IMR-90 (cell line): ENCODE measurements around the gene JMJD8. TPM values are rescaled to one million over a fixed set of nuclear protein-coding genes. Genes with fewer than 3 reads are reported as not detected.

Source experiments
- ATAC-seq: fragments of 200-7000 bp; cut with Tn5 transposase; 2 replicates; pipeline ENCODE4 v1.9.1; 2020; ENCODE audit warnings: low read depth, mild to moderate bottlenecking, moderate library complexity
- BruUV-seq: library from RNA; stranded (reverse); fragments of 400-500 nt; replicated peaks from 2 replicates; lab custom pipeline; 2021; lab: Mats Ljungman, UMichigan
- CTCF ChIA-PET: fragments of 300-600 bp; formaldehyde crosslinking; extraction: SDS; loops from one replicate; lab custom pipeline; 2021; ENCODE audit warnings: antibody characterized with exemption; lab: Yijun Ruan, JAX
- POLR2A ChIA-PET: fragments of 300-600 bp; sonication (Branson Sonifier 250); formaldehyde crosslinking; loops from one replicate; lab custom pipeline; 2022; ENCODE audit warnings: antibody characterized with exemption; ENCODE audit not compliant: unreplicated experiment; lab: Charles Lee
- DNase-seq: peaks from one replicate; pipeline ENCODE4 v3.0.0; 2013
- H2AFZ ChIP-seq: replicated peaks from 2 replicates; pipeline ENCODE3; 2013; ENCODE audit warnings: low read length, mild to moderate bottlenecking; ENCODE audit not compliant: poor library complexity
- H2AK5ac ChIP-seq: 2 replicates; pipeline ENCODE4 v1.6.1; 2013; ENCODE audit warnings: low read depth, low read length, inconsistent platforms
- H2AK9ac ChIP-seq: replicated peaks from 2 replicates; pipeline ENCODE3; 2013; ENCODE audit warnings: mild to moderate bottlenecking, low read depth, low read length, moderate library complexity; ENCODE audit not compliant: poor library complexity
- H2BK120ac ChIP-seq: 2 replicates; pipeline ENCODE4 v1.6.1; 2013; ENCODE audit warnings: low read depth, low read length, inconsistent platforms
- H2BK15ac ChIP-seq: 3 replicates; pipeline ENCODE4 v1.6.1; 2013; ENCODE audit warnings: low read depth, low read length, inconsistent platforms
- H2BK20ac ChIP-seq: 2 replicates; pipeline ENCODE4 v1.6.1; 2013; ENCODE audit warnings: low read depth, mild to moderate bottlenecking, inconsistent platforms, low read length, moderate library complexity
- H2BK5ac ChIP-seq: 2 replicates; pipeline ENCODE4 v1.6.1; 2013; ENCODE audit warnings: mild to moderate bottlenecking, low read depth, low read length, inconsistent platforms; ENCODE audit not compliant: poor library complexity, severe bottlenecking
- H3K14ac ChIP-seq: replicated peaks from 2 replicates; pipeline ENCODE4 v1.6.1; 2013; ENCODE audit warnings: low read depth, low read length, inconsistent platforms
- H3K18ac ChIP-seq: 2 replicates; pipeline ENCODE4 v1.6.1; 2013; ENCODE audit warnings: low read depth, low read length, control low read depth
- H3K23ac ChIP-seq: 2 replicates; pipeline ENCODE4 v1.6.1; 2013; ENCODE audit warnings: low read depth, low read length, inconsistent platforms
- H3K27ac ChIP-seq: 2 replicates; pipeline ENCODE4 v1.5.1; 2013; ENCODE audit warnings: mild to moderate bottlenecking, control low read depth, low read length; ENCODE audit not compliant: insufficient read depth
- H3K27me3 ChIP-seq: 2 replicates; pipeline ENCODE4 v1.6.1; 2013; ENCODE audit warnings: low read length; ENCODE audit not compliant: control insufficient read depth, insufficient read depth
- H3K36me3 ChIP-seq: 2 replicates; pipeline ENCODE4 v1.6.1; 2013; ENCODE audit warnings: low read length, mixed read lengths; ENCODE audit not compliant: control insufficient read depth, insufficient read depth
- H3K4ac ChIP-seq: 2 replicates; pipeline ENCODE4 v1.6.1; 2013; ENCODE audit warnings: low read depth, low read length, inconsistent platforms
- H3K4me1 ChIP-seq: 2 replicates; pipeline ENCODE4 v1.6.1; 2013; ENCODE audit warnings: low read length, mixed read lengths; ENCODE audit not compliant: control insufficient read depth, insufficient read depth
- H3K4me2 ChIP-seq: 2 replicates; pipeline ENCODE4 v1.6.1; 2013; ENCODE audit warnings: low read depth, mild to moderate bottlenecking, control low read depth, low read length, moderate library complexity
- H3K4me3 ChIP-seq: 2 replicates; pipeline ENCODE4 v1.5.1; 2013; ENCODE audit warnings: low read depth, mild to moderate bottlenecking, control low read depth, low read length, moderate library complexity; ENCODE audit not compliant: insufficient read depth
- H3K56ac ChIP-seq: 2 replicates; pipeline ENCODE4 v1.6.1; 2013; ENCODE audit warnings: low read length, inconsistent platforms; ENCODE audit not compliant: insufficient read depth; ENCODE audit errors: extremely low read depth
- H3K79me1 ChIP-seq, 2 experiments: 2 replicates each; pipeline ENCODE4 v1.6.1; 2013; ENCODE audit warnings: low read length in 2 of 2, inconsistent platforms in 1 of 2, low read depth in 1 of 2
- H3K9ac ChIP-seq: 2 replicates; pipeline ENCODE4 v1.6.1; 2013; ENCODE audit warnings: low read depth, low read length, control low read depth
- H3K9me1 ChIP-seq: 2 replicates; pipeline ENCODE4 v1.6.1; 2013; ENCODE audit warnings: low read length, inconsistent platforms; ENCODE audit not compliant: insufficient read depth
- H3K9me3 ChIP-seq: 2 replicates; pipeline ENCODE4 v1.6.1; 2013; ENCODE audit warnings: low read length; ENCODE audit not compliant: control insufficient read depth, insufficient read depth
- H4K20me1 ChIP-seq: 2 replicates; pipeline ENCODE4 v1.6.1; 2013; ENCODE audit warnings: low read length, inconsistent platforms; ENCODE audit not compliant: insufficient read depth
- H4K5ac ChIP-seq: 2 replicates; pipeline ENCODE4 v1.6.1; 2013; ENCODE audit warnings: mild to moderate bottlenecking, low read depth, low read length, control low read depth
- H4K8ac ChIP-seq, 2 experiments: 2 replicates each; pipeline ENCODE4 v1.6.1; 2013; ENCODE audit warnings: low read depth in 2 of 2, low read length in 2 of 2, control low read depth in 1 of 2, inconsistent platforms in 1 of 2
- H4K91ac ChIP-seq: 2 replicates; pipeline ENCODE4 v1.6.1; 2013; ENCODE audit warnings: low read depth, low read length, inconsistent platforms; ENCODE audit not compliant: insufficient read depth
- BHLHE40 ChIP-seq: fragments of 150-350 bp; IDR thresholded peaks from 2 replicates; pipeline ENCODE4 v1.6.1; 2016; ENCODE audit warnings: mild to moderate bottlenecking, low read depth, low read length
- CHD1 ChIP-seq: IDR thresholded peaks from 2 replicates; pipeline ENCODE4 v1.6.1; 2012; ENCODE audit warnings: low read depth, low read length, improper control_type of control experiment
- FOS ChIP-seq: fragments of 150-350 bp; IDR thresholded peaks from 2 replicates; pipeline ENCODE4 v1.6.1; 2016; ENCODE audit warnings: low read depth, low read length
- MAZ ChIP-seq: IDR thresholded peaks from 2 replicates; pipeline ENCODE4 v1.6.1; 2012; ENCODE audit warnings: low read depth, mild to moderate bottlenecking, low read length, improper control_type of control experiment, moderate library complexity, borderline replicate concordance
- MXI1 ChIP-seq: IDR thresholded peaks from 2 replicates; pipeline ENCODE4 v1.6.1; 2012; ENCODE audit warnings: low read depth, mild to moderate bottlenecking, low read length, moderate library complexity, borderline replicate concordance
- POLR2A ChIP-seq: IDR thresholded peaks from 2 replicates; pipeline ENCODE4 v1.6.1; 2012; ENCODE audit warnings: mild to moderate bottlenecking, low read depth, low read length
- WGBS, 2 experiments: methylation state at CpG; one replicate each; pipeline versions ENCODE4 v1.1.5 to v1.1.7; 2013; ENCODE audit warnings: missing lambda C conversion rate in 2 of 2; ENCODE audit not compliant: insufficient read length in 1 of 2; ENCODE audit errors: extremely low coverage in 2 of 2; 5-methylcytosine and 5-hydroxymethylcytosine counted together
- dilution Hi-C: fragments of 300-500 bp; cut with HindIII; formaldehyde crosslinking; loops from one replicate; pipeline ENCODE4 v1.14.3; 2018; ENCODE audit warnings: low sequenced_read_pairs; ENCODE audit not compliant: unreplicated experiment
- in situ Hi-C: fragments of 300-500 bp; cut with MboI; formaldehyde crosslinking; loops from 3 replicates; pipeline ENCODE4 v1.14.3; 2019; ENCODE audit warnings: low sequenced_read_pairs, inconsistent platforms, mixed read lengths
- intact Hi-C: fragments of 100-400 bp; cut with micrococcal nuclease; formaldehyde crosslinking; loops from 2 replicates; pipeline ENCODE4 v1.10.0; 2022
- polyA plus RNA-seq, 3 experiments: library from polyadenylated mRNA; depleted of rRNA; stranded (reverse); fragments of >200 nt; gene quantifications; 2 replicates each; pipeline ENCODE4 v1.2.3, GENCODE V29; 2012; ENCODE audit warnings: low replicate concordance in 1 of 3
- total RNA-seq: library from RNA; depleted of rRNA; stranded (reverse); fragments of >200 nt; gene quantifications from 2 replicates; pipeline ENCODE4 v1.2.3, GENCODE V29; 2012
- TF ChIP-seq, protein P1 (sequence below): fragments of 150-350 bp; IDR thresholded peaks from 2 replicates; pipeline ENCODE4 v1.6.1; 2017; ENCODE audit warnings: mild to moderate bottlenecking, antibody characterized with exemption, low read length, low read depth

JMJD8 gene
- total and polyA plus RNA-seq, 2 of the 4 experiments (the other 2 are of a cell fraction) = 17.7 to 62.5 TPM

GRCh38 chr16:642189-643049 lies 41.7 kb downstream of the JMJD8 start:
- H3K14ac ChIP-seq = peak overlapping the region; percentile 6; the same call in 1 of the 2 replicates
- peaks cover 3 to 37% of the 10 kb centered on the region in 2 experiments; a peak in 2 of 4 replicates for H3K79me1 ChIP-seq
- peaks cover 11% of the 10 kb centered on the region for H3K4me1 ChIP-seq
- peak overlapping the region; percentile 79 for H3K9ac ChIP-seq
- intact Hi-C loops = no loop called here
- H2AK9ac ChIP-seq = peak overlapping the region; percentile 91
- 9% methylated on average over 43 of the region's 72 CpGs; no CpG with 5 or more reads in 1 of the 2 experiments for WGBS, 2 experiments
- peak overlapping the region; percentile 24 for H2AK5ac ChIP-seq
- H2BK120ac ChIP-seq = no peak overlapping the region
- H3K27ac ChIP-seq = peak overlapping the region; percentile 37; the same call in 1 of the 2 replicates
- POLR2A ChIA-PET = no interaction called here
- H3K9me1 ChIP-seq = peaks cover 10% of the 10 kb centered on the region; the same call in 1 of the 2 replicates
- peak overlapping the region; percentile 55 for H4K5ac ChIP-seq
- 0 out of 2 replicates have a peak overlapping the region, but pooled peaks have one; percentile 66 for H3K23ac ChIP-seq
- H3K9me3 ChIP-seq = no peaks in the 10 kb centered on the region
- peak; percentile 36 for ATAC-seq
- no peak overlapping the region for H2BK15ac ChIP-seq
- DNase-seq = no peak
- H2AFZ ChIP-seq = peak overlapping the region; percentile 90
- in situ Hi-C loops = loop anchor here (10.0 kb wide), 1 partner anchor 248 kb away; the partner anchor contains the start of gene NME4
- H4K8ac ChIP-seq = peak overlapping the region; percentile 77 to 92; a peak in 3 of 4 replicates
- no peak overlapping the region for H3K4ac ChIP-seq
- TF ChIP-seq CHD1 = no peak
- no peak for TF ChIP-seq FOS
- TF ChIP-seq POLR2A = no peak
- TF ChIP-seq, protein P1, sequence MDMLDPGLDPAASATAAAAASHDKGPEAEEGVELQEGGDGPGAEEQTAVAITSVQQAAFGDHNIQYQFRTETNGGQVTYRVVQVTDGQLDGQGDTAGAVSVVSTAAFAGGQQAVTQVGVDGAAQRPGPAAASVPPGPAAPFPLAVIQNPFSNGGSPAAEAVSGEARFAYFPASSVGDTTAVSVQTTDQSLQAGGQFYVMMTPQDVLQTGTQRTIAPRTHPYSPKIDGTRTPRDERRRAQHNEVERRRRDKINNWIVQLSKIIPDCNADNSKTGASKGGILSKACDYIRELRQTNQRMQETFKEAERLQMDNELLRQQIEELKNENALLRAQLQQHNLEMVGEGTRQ = peak; percentile 62
- peak; percentile 66; the same call in 1 of the 2 replicates for TF ChIP-seq MXI1
- TF ChIP-seq MAZ = no peak
- TF ChIP-seq BHLHE40 = no peak
- H3K4me2 ChIP-seq = peak overlapping the region; percentile 76
- H4K91ac ChIP-seq = no peak overlapping the region; the same call in 1 of the 2 replicates
- CTCF ChIA-PET = interaction anchor here (0.6 kb wide), 1 partner anchor 256 kb away, joined by 3 read pairs; no protein-coding TSS in a partner anchor
- peak overlapping the region; percentile 13 for H2BK5ac ChIP-seq
- no peaks in the 10 kb centered on the region; the same call in 1 of the 2 replicates for H4K20me1 ChIP-seq
- H3K4me3 ChIP-seq = peak overlapping the region; percentile 100
- H2BK20ac ChIP-seq = no peak overlapping the region
- dilution Hi-C loops = no loop called here
- no peak overlapping the region for H3K18ac ChIP-seq
- no TSS peak for BruUV-seq
- no peaks in the 10 kb centered on the region for H3K27me3 ChIP-seq
- no peaks in the 10 kb centered on the region for H3K36me3 ChIP-seq
- H3K56ac ChIP-seq = no peak overlapping the region
